K562 (cell line): ENCODE data around the gene ZCCHC14. TPM values are rescaled to one million over a fixed set of nuclear protein-coding genes. Genes with fewer than 3 reads are reported as not detected.
A peak's percentile ranks its signal among the peaks of the same experiment; 100 is the strongest.

Experiments used
- ESRRA ChIP-seq: fragments of 450-650 bp; IDR thresholded peaks from 2 replicates; pipeline ENCODE4 v1.6.1; 2014; ENCODE audit warnings: low read depth, mild to moderate bottlenecking, moderate library complexity, borderline replicate concordance
- FOXK1 ChIP-seq: sonication (generic); formaldehyde crosslinking; IDR thresholded peaks from 2 replicates; pipeline ENCODE4 v1.8.0; 2022; ENCODE audit warnings: missing genetic modification reagents, mild to moderate bottlenecking, borderline replicate concordance
- GTF2E2 ChIP-seq: fragments of 200-800 bp; sonication (Bioruptor generic); IDR thresholded peaks from 2 replicates; pipeline ENCODE4 v1.6.1; 2016; ENCODE audit warnings: missing genetic modification characterization, missing compliant biosample characterization
- HMG20A ChIP-seq: fragments of 450-650 bp; formaldehyde crosslinking; conservative IDR thresholded peaks from 2 replicates; pipeline ENCODE4 v1.4.0; 2020; ENCODE audit warnings: mild to moderate bottlenecking, mixed read lengths
- KAT7 ChIP-seq: sonication (generic); formaldehyde crosslinking; IDR thresholded peaks from 2 replicates; pipeline ENCODE4 v1.8.0; 2022; ENCODE audit warnings: missing genetic modification reagents, mild to moderate bottlenecking, borderline replicate concordance
- MBD2 ChIP-seq: sonication (generic); IDR thresholded peaks from 2 replicates; pipeline ENCODE4 v1.6.1; 2016; ENCODE audit warnings: low read depth, borderline replicate concordance
- NCOA6 ChIP-seq: fragments of 450-650 bp; IDR thresholded peaks from 2 replicates; pipeline ENCODE4 v1.6.1; 2017; ENCODE audit warnings: mild to moderate bottlenecking
- NFIC ChIP-seq: fragments of 450-650 bp; IDR thresholded peaks from 2 replicates; pipeline ENCODE4 v1.6.1; 2017; ENCODE audit warnings: mild to moderate bottlenecking, inconsistent platforms
- PHTF2 ChIP-seq: fragments of 250-450 bp; sonication (Bioruptor Pico); IDR thresholded peaks from 2 replicates; pipeline ENCODE4 v1.5.0; 2021; ENCODE audit warnings: mild to moderate bottlenecking
- RB1 ChIP-seq: fragments of 450-650 bp; IDR thresholded peaks from 2 replicates; pipeline ENCODE4 v1.6.1; 2017; ENCODE audit warnings: low read depth, mild to moderate bottlenecking
- RBFOX2 ChIP-seq: fragments of 200-400 bp; formaldehyde crosslinking; IDR thresholded peaks from 2 replicates; pipeline ENCODE4 v1.6.1; 2017; ENCODE audit warnings: low read depth, mild to moderate bottlenecking, low read length, moderate library complexity
- SMAD4 ChIP-seq: fragments of 250-450 bp; sonication (Bioruptor Pico); conservative IDR thresholded peaks from 2 replicates; pipeline ENCODE4 v1.8.0; 2021; ENCODE audit warnings: inconsistent platforms, mild to moderate bottlenecking, moderate library complexity
- SRSF9 ChIP-seq: fragments of 200-400 bp; formaldehyde crosslinking; IDR thresholded peaks from 2 replicates; pipeline ENCODE4 v1.6.1; 2017; ENCODE audit warnings: low read depth, low read length, borderline replicate concordance
- TBL1XR1 ChIP-seq, 2 experiments: IDR thresholded peaks; 2 replicates each; pipeline ENCODE4 v1.6.1; 2012; ENCODE audit warnings: improper control_type of control experiment in 2 of 2, low read length in 2 of 2, mild to moderate bottlenecking in 1 of 2
- TCF3 ChIP-seq: sonication (generic); formaldehyde crosslinking; IDR thresholded peaks from 2 replicates; pipeline ENCODE4 v1.4.0; 2020; ENCODE audit warnings: mild to moderate bottlenecking, missing genetic modification reagents
- TOE1 ChIP-seq, 2 experiments: fragments of 450-650 bp in 1 of 2; sonication (generic) in 1 of 2; formaldehyde crosslinking in 1 of 2; IDR thresholded peaks; 2 replicates each; pipeline versions ENCODE4 v1.7.1 to v1.8.0; 2016 to 2022; ENCODE audit warnings: borderline replicate concordance in 2 of 2, mild to moderate bottlenecking in 2 of 2, antibody characterized with exemption in 1 of 2, inconsistent platforms in 1 of 2, low read depth in 1 of 2, missing genetic modification reagents in 1 of 2, moderate library complexity in 1 of 2
- ZBTB17 ChIP-seq: fragments of 450-650 bp; formaldehyde crosslinking; IDR thresholded peaks from 2 replicates; pipeline ENCODE4 v1.4.0; 2020; ENCODE audit warnings: mild to moderate bottlenecking
- ZFPM2 ChIP-seq: fragments of 250-450 bp; sonication (Bioruptor Pico); IDR thresholded peaks from 2 replicates; pipeline ENCODE4 v1.5.1; 2022; ENCODE audit warnings: mild to moderate bottlenecking
- ZKSCAN8 ChIP-seq: fragments of 200-800 bp; sonication (Bioruptor generic); IDR thresholded peaks from 2 replicates; pipeline ENCODE4 v1.6.1; 2016; ENCODE audit warnings: missing genetic modification characterization, missing compliant biosample characterization
- ZNF232 ChIP-seq: sonication (generic); formaldehyde crosslinking; IDR thresholded peaks from 2 replicates; pipeline ENCODE4 v1.8.0; 2022; ENCODE audit warnings: mild to moderate bottlenecking, missing genetic modification reagents
- ZNF586 ChIP-seq: fragments of 450-650 bp; formaldehyde crosslinking; conservative IDR thresholded peaks from 2 replicates; pipeline ENCODE4 v1.4.0; 2020; ENCODE audit warnings: mild to moderate bottlenecking, moderate library complexity
- polyA plus RNA-seq, 8 experiments: library from polyadenylated mRNA; depleted of rRNA in 4 of 8; stranded (reverse) in 5 of 8; unstranded in 3 of 8; fragments of >200 nt; fragmentation: Nextera tagmentation in 2 of 8; fragmentation: Illumina TruSeq in 1 of 8; extraction: Ambion mirVana in 2 of 8; extraction: Trizol in 1 of 8; gene quantifications; 2 replicates each; pipeline versions ENCODE4 v1.2.1 to v1.2.3, GENCODE V29; 2011 to 2014; ENCODE audit warnings: inconsistent platforms in 1 of 8, missing spikeins in 1 of 8
- total RNA-seq, 7 experiments: library from RNA; depleted of rRNA in 6 of 7; stranded (reverse); fragments of >200 nt in 6 of 7; fragmentation: Illumina TruSeq in 2 of 7; extraction: Trizol in 2 of 7; gene quantifications; 2 replicates each; pipeline versions ENCODE4 v1.2.1 to v1.2.3, GENCODE V29; 2011 to 2021; ENCODE audit warnings: low replicate concordance in 1 of 7
- TF ChIP-seq, protein P1 (sequence below), 2 experiments: fragments of 450-650 bp in 1 of 2; sonication (generic) in 1 of 2; formaldehyde crosslinking in 1 of 2; IDR thresholded peaks in 1 of 2; conservative IDR thresholded peaks in 1 of 2; 2 replicates each; pipeline versions ENCODE4 v1.6.1 to v1.8.1; 2016 to 2023; ENCODE audit warnings: mild to moderate bottlenecking in 2 of 2, moderate library complexity in 2 of 2, inconsistent platforms in 1 of 2, missing genetic modification reagents in 1 of 2
- TF ChIP-seq, protein P2 (sequence below), 2 experiments: IDR thresholded peaks in 1 of 2; conservative IDR thresholded peaks in 1 of 2; 2 replicates each; pipeline ENCODE4 v1.6.1; 2016; ENCODE audit warnings: low read depth in 2 of 2, mild to moderate bottlenecking in 1 of 2, missing compliant biosample characterization in 1 of 2, missing genetic modification characterization in 1 of 2, moderate library complexity in 1 of 2

The ZCCHC14 gene
- total and polyA plus RNA-seq, 9 of the 15 experiments (the other 6 are each of a cell fraction or from before 2014, with no cell fraction given), result 1.5 to 12.4 (median 2.9) TPM

- TF ChIP-seq RBFOX2, result peak; percentile 92
- no peak for TF ChIP-seq ZKSCAN8 (CRISPR knock-in tag)
- no peak for TF ChIP-seq ESRRA
- TF ChIP-seq, protein P1, sequence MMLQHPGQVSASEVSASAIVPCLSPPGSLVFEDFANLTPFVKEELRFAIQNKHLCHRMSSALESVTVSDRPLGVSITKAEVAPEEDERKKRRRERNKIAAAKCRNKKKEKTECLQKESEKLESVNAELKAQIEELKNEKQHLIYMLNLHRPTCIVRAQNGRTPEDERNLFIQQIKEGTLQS (IDR thresholded peaks at IDR 0.05), result no peak
- TF ChIP-seq, protein P1 (CRISPR knock-in tag; conservative IDR thresholded peaks at IDR 0.05), result no peak
- TF ChIP-seq, protein P2, sequence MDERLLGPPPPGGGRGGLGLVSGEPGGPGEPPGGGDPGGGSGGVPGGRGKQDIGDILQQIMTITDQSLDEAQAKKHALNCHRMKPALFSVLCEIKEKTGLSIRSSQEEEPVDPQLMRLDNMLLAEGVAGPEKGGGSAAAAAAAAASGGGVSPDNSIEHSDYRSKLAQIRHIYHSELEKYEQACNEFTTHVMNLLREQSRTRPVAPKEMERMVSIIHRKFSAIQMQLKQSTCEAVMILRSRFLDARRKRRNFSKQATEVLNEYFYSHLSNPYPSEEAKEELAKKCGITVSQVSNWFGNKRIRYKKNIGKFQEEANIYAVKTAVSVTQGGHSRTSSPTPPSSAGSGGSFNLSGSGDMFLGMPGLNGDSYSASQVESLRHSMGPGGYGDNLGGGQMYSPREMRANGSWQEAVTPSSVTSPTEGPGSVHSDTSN (CRISPR knock-in tag; IDR thresholded peaks at IDR 0.05; ENCODE audit: low read depth), result no peak
- TF ChIP-seq, protein P2 (tag; conservative IDR thresholded peaks at IDR 0.05; ENCODE audit: low read depth), result no peak
- no peak for TF ChIP-seq NCOA6
- no peak for TF ChIP-seq NFIC
- TF ChIP-seq SMAD4 (CRISPR knock-in tag), result no peak
- no peak; the same call in 1 of the 2 replicates for TF ChIP-seq PHTF2 (CRISPR knock-in tag)
- TF ChIP-seq GTF2E2 (tag), result 0 out of 2 replicates have a peak, but pooled peaks have one; percentile 5
- TF ChIP-seq KAT7 (CRISPR knock-in tag), result peak; percentile 5; the same call in 1 of the 2 replicates
- no peak for TF ChIP-seq TCF3 (CRISPR knock-in tag)
- no peak for TF ChIP-seq MBD2
- no peak for TF ChIP-seq HMG20A
- no peak for TF ChIP-seq ZNF586 (CRISPR knock-in tag)
- no peak for TF ChIP-seq ZFPM2 (CRISPR knock-in tag)
- TF ChIP-seq ZBTB17, result no peak
- TF ChIP-seq TOE1 (IDR thresholded peaks at IDR 0.05; ENCODE audit: borderline replicate concordance), result no peak
- TF ChIP-seq TOE1 (CRISPR knock-in tag; IDR thresholded peaks at IDR 0.05; ENCODE audit: borderline replicate concordance, low read depth), result no peak
- no peak for TF ChIP-seq ZNF232
- TF ChIP-seq TBL1XR1 (IDR thresholded peaks at IDR 0.05; ENCODE audit: low read length in 2 of 2), result no peak
- TF ChIP-seq RB1, result no peak
- TF ChIP-seq SRSF9, result no peak
- TF ChIP-seq FOXK1 (CRISPR knock-in tag), result no peak
Measured at GRCh38 chr16:87392821-87393679, 99.8 kb downstream of the ZCCHC14 start (continued).
